H9 (cell line): ENCODE data around the gene KRTAP9-8. TPM values are rescaled to one million over a fixed set of nuclear protein-coding genes. Genes with fewer than 3 reads are reported as not detected.
A peak's percentile ranks its signal among the peaks of the same experiment; 100 is the strongest.
"Not testable (repeated sequence)": the region's sequence is repeated elsewhere in the genome, so short reads cannot be mapped to it uniquely, and the experiment has no call there.

Experiments
- DNase-seq: peaks from one replicate; pipeline ENCODE4 v3.0.0-alpha.2; 2017
- H2AFZ ChIP-seq: one replicate; pipeline ENCODE4 v1.6.1; 2013; ENCODE audit warnings: mild to moderate bottlenecking, low read length, control low read depth, moderate library complexity
- H2AK5ac ChIP-seq: 2 replicates; pipeline ENCODE4 v1.6.1; 2013; ENCODE audit warnings: low read length, control low read depth, mixed read lengths; ENCODE audit not compliant: insufficient read length
- H2BK120ac ChIP-seq: one replicate; pipeline ENCODE4 v1.6.1; 2013; ENCODE audit warnings: low read depth, mild to moderate bottlenecking, low read length, control low read depth, inconsistent platforms; ENCODE audit not compliant: poor library complexity, severe bottlenecking
- H2BK12ac ChIP-seq: 2 replicates; pipeline ENCODE4 v1.6.1; 2013; ENCODE audit warnings: low read length, control low read depth, mixed read lengths, low read depth; ENCODE audit not compliant: insufficient read length
- H2BK15ac ChIP-seq: 2 replicates; pipeline ENCODE4 v1.6.1; 2013; ENCODE audit warnings: low read depth, low read length, control low read depth
- H2BK20ac ChIP-seq: one replicate; pipeline ENCODE4 v1.6.1; 2013; ENCODE audit warnings: low read depth, mild to moderate bottlenecking, low read length, control low read depth, inconsistent platforms; ENCODE audit not compliant: poor library complexity, severe bottlenecking
- H2BK5ac ChIP-seq: 2 replicates; pipeline ENCODE4 v1.6.1; 2013; ENCODE audit warnings: low read length, control low read depth, mixed read lengths; ENCODE audit not compliant: insufficient read length
- H3K14ac ChIP-seq: 2 replicates; pipeline ENCODE4 v1.6.1; 2013; ENCODE audit warnings: low read length, control low read depth; ENCODE audit not compliant: insufficient read depth
- H3K18ac ChIP-seq: 2 replicates; pipeline ENCODE4 v1.6.1; 2013; ENCODE audit warnings: low read depth, mild to moderate bottlenecking, mixed read lengths, low read length, control low read depth; ENCODE audit not compliant: insufficient read length
- H3K23ac ChIP-seq: 2 replicates; pipeline ENCODE4 v1.6.1; 2013; ENCODE audit warnings: low read length, control low read depth, mixed read lengths, low read depth; ENCODE audit not compliant: insufficient read length
- H3K23me2 ChIP-seq: 2 replicates; pipeline ENCODE4 v1.6.1; 2013; ENCODE audit warnings: low read depth, mild to moderate bottlenecking, mixed read lengths, low read length, control low read depth; ENCODE audit not compliant: insufficient read length, poor library complexity, severe bottlenecking
- H3K27ac ChIP-seq: 2 replicates; pipeline ENCODE4 v1.5.1; 2013; ENCODE audit warnings: low read length, control low read depth, mixed read lengths, low read depth; ENCODE audit not compliant: insufficient read length
- H3K27me3 ChIP-seq: 2 replicates; pipeline ENCODE4 v1.6.1; 2013; ENCODE audit warnings: low read length, control low read depth, inconsistent platforms; ENCODE audit not compliant: insufficient read depth
- H3K4ac ChIP-seq: 2 replicates; pipeline ENCODE4 v1.6.1; 2013; ENCODE audit warnings: low read depth, mild to moderate bottlenecking, control low read depth, inconsistent platforms, low read length, moderate library complexity
- H3K4me1 ChIP-seq: 2 replicates; pipeline ENCODE4 v1.6.1; 2013; ENCODE audit warnings: low read length, control low read depth, inconsistent platforms; ENCODE audit not compliant: insufficient read depth
- H3K4me2 ChIP-seq: 2 replicates; pipeline ENCODE4 v1.6.1; 2013; ENCODE audit warnings: low read length, control low read depth, mixed read lengths; ENCODE audit not compliant: insufficient read length, insufficient read depth
- H3K56ac ChIP-seq: 2 replicates; pipeline ENCODE4 v1.6.1; 2013; ENCODE audit warnings: low read depth, mild to moderate bottlenecking, mixed read lengths, low read length, control low read depth; ENCODE audit not compliant: insufficient read length
- H3K79me1 ChIP-seq: 2 replicates; pipeline ENCODE4 v1.6.1; 2013; ENCODE audit warnings: low read depth, mild to moderate bottlenecking, moderate library complexity, low read length, control low read depth, inconsistent platforms; ENCODE audit not compliant: insufficient read depth, poor library complexity, severe bottlenecking
- H3K79me2 ChIP-seq: 2 replicates; pipeline ENCODE4 v1.6.1; 2013; ENCODE audit warnings: low read length, control low read depth, inconsistent platforms; ENCODE audit not compliant: insufficient read depth
- H3K9ac ChIP-seq: 2 replicates; pipeline ENCODE4 v1.6.1; 2013; ENCODE audit warnings: low read length, control low read depth, mixed read lengths; ENCODE audit not compliant: insufficient read length; ENCODE audit errors: extremely low read depth
- H3K9me3 ChIP-seq: one replicate; pipeline ENCODE4 v1.6.1; 2013; ENCODE audit warnings: low read depth, low read length, inconsistent platforms; ENCODE audit not compliant: control insufficient read depth
- H3T11ph ChIP-seq: one replicate; pipeline ENCODE4 v1.6.1; 2013; ENCODE audit warnings: mild to moderate bottlenecking, low read length, control low read depth, inconsistent platforms
- H4K20me1 ChIP-seq: one replicate; pipeline ENCODE4 v1.6.1; 2013; ENCODE audit not compliant: control insufficient read depth, insufficient read length, insufficient read depth
- H4K5ac ChIP-seq: 2 replicates; pipeline ENCODE4 v1.6.1; 2013; ENCODE audit warnings: low read depth, mild to moderate bottlenecking, mixed read lengths, low read length, control low read depth; ENCODE audit not compliant: insufficient read length
- H4K8ac ChIP-seq: replicated peaks from 2 replicates; pipeline ENCODE4 v1.6.1; 2013; ENCODE audit warnings: low read length, control low read depth, mixed read lengths, low read depth; ENCODE audit not compliant: insufficient read length
- H4K91ac ChIP-seq: 2 replicates; pipeline ENCODE4 v1.6.1; 2013; ENCODE audit warnings: low read depth, mild to moderate bottlenecking, moderate library complexity, mixed read lengths, low read length, control low read depth; ENCODE audit not compliant: insufficient read length
- H3K27ac Mint-ChIP-seq, 3 experiments: 2 replicates in 2 of 3; 3 replicates in 1 of 3; pipeline ENCODE4 v1.8.0; 2020 to 2021; ENCODE audit warnings: mixed read lengths in 3 of 3, mild to moderate bottlenecking in 1 of 3, moderate library complexity in 1 of 3
- H3K27me3 Mint-ChIP-seq: 2 replicates; pipeline ENCODE4 v1.8.0; 2021; ENCODE audit warnings: low read depth, mild to moderate bottlenecking, moderate library complexity, mixed read lengths
- H3K36me3 Mint-ChIP-seq, 3 experiments: 2 replicates in 2 of 3; 3 replicates in 1 of 3; pipeline ENCODE4 v1.8.0; 2020 to 2021; ENCODE audit warnings: low read depth in 3 of 3, mixed read lengths in 3 of 3; ENCODE audit not compliant: insufficient read depth in 1 of 3
- H3K4me1 Mint-ChIP-seq, 2 experiments: 2 replicates each; pipeline ENCODE4 v1.8.0; 2020; ENCODE audit warnings: mixed read lengths in 2 of 2
- H3K4me3 Mint-ChIP-seq, 2 experiments: 2 replicates in 1 of 2; 3 replicates in 1 of 2; pipeline ENCODE4 v1.8.0; 2020 to 2021; ENCODE audit warnings: mild to moderate bottlenecking in 2 of 2, mixed read lengths in 2 of 2, moderate library complexity in 1 of 2
- H3K9me3 Mint-ChIP-seq, 2 experiments: 2 replicates in 1 of 2; 3 replicates in 1 of 2; pipeline ENCODE4 v1.8.0; 2020; ENCODE audit warnings: mild to moderate bottlenecking in 2 of 2, mixed read lengths in 2 of 2, moderate library complexity in 1 of 2
- WGBS: extraction: QIAGEN DNeasy Blood & Tissue Kit; methylation state at CpG from one replicate; pipeline ENCODE4 v1.1.7; 2013; ENCODE audit warnings: missing lambda C conversion rate, low lambda C conversion rate, mixed read lengths; ENCODE audit not compliant: insufficient read length; ENCODE audit errors: extremely low coverage; 5-methylcytosine and 5-hydroxymethylcytosine counted together
- total RNA-seq: library from RNA; stranded (reverse); gene quantifications from 2 replicates; pipeline ENCODE4 v1.2.1, GENCODE V29; 2021

KRTAP9-8 gene
- total RNA-seq, 1 experiment from 2014 or later = not detected

- not testable (repeated sequence) for H3K4me3 Mint-ChIP-seq
- H3K4me1 Mint-ChIP-seq = peaks cover 9 to 12% of the 10 kb centered on the region in 2 experiments
Observed at GRCh38 chr17:41249637-41250240, 11.9 kb downstream of the KRTAP9-8 start, which contains the start of gene KRTAP9-4. Gene KRTAP9-4, plus strand, starts transcription at chr17:41249687. Its CDS starts 34 bp downstream, at chr17:41249721.

More at GRCh38 chr17:41249637-41250240, 11.9 kb downstream of the KRTAP9-8 start, which contains the start of gene KRTAP9-4:
- not testable (repeated sequence) for H3K4me1 ChIP-seq, H3K56ac ChIP-seq, H4K8ac ChIP-seq, H3T11ph ChIP-seq, H3K27ac ChIP-seq, H3K9me3 ChIP-seq, H3K27me3 ChIP-seq, H2BK20ac ChIP-seq, H3K14ac ChIP-seq, H2AFZ ChIP-seq, H3K9me3 Mint-ChIP-seq, H4K20me1 ChIP-seq, H3K23ac ChIP-seq, H2BK12ac ChIP-seq, DNase-seq, H3K4me2 ChIP-seq, H3K36me3 Mint-ChIP-seq, H2BK120ac ChIP-seq, H3K18ac ChIP-seq, H2BK15ac ChIP-seq, H2BK5ac ChIP-seq, H3K4ac ChIP-seq, H4K91ac ChIP-seq, H3K23me2 ChIP-seq, H3K9ac ChIP-seq, H3K79me1 ChIP-seq, H2AK5ac ChIP-seq, H3K79me2 ChIP-seq, H4K5ac ChIP-seq
- no CpG with 5 or more reads among the region's 2 CpGs for WGBS
- Mint-ChIP-seq H3K27ac (peak within 1 kb of the TSS in 1 of 3 experiments; percentile 72; a peak in 1 of 7 replicates), H3K27me3 (peaks cover 18% of the 10 kb centered on the region)
